SW480 (cell line): Measurements from ENCODE around the gene ZNF385B.

Experiments
- DNase-seq: peaks from one replicate; pipeline ENCODE4 v3.0.0-alpha.2; 2016; ENCODE audit warnings: low spot score

Gene ZNF385B

DNA sequence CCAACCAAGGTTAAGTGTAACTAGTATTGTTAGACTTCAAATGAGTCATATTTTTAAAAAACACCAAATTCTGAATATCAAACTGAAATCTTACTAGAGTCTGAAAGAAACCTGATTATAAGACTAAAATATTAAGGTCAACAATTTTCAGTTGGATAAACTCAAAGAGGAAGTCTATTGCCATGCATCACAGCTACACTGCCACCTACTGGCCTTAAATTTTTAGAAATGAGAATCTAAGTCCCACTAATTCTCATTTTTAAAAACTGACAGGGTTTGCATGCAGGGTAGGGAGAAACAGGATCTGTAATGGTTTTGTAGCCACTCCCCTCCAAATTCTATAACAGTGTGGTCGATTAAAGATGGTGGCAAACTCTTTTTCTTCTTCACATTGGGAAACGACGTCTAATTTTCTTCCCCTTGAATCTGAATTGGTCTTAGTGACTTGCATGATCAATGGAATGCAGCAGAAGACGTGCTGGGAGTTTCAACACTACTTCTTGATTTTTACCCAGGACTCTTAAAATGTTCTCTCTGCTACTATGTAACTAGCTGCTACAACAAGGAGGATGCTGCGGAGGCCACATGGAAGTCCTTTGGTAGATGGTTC, 420.7 kb downstream of the ZNF385B start:
- peak; percentile 35 for DNase-seq

DNA sequence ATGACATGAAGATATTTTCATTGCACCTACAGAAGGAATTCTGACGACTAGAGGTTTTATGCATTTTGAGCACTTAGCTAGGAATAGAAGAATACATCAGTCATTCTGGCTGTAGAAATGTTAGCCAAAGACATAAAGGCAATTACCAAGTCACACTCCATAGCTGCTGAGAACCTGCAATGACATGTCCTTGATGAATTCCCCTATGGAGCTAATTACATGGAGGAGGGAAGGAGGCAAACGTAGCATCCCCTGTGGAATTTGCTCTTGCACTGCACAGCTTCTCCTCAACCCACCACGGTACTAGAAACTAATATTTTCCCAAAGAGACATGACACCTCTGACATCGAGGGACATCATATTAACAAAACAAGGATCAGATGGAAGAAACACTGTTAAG, 422.8 kb downstream of the ZNF385B start:
- DNase-seq = no peak

DNA sequence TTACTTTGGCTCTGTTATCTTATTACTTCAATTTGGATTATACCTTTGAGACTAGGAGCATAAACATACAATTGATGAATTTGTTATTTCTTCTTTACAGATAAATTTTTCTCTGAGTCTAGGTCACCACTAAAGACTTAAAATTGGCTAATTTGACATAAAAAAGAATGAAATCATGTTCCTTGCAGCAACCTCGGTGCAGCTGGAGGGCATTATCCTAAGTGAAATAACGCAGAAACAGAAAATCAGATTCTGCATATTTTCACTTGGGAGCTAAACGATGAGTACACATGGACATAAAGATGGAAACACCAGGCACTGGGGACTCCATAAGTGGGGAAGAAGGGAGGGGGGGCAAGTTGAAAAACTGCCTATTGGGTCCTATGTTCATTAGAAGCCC, 424.0 kb downstream of the ZNF385B start:
- DNase-seq = no peak

DNA sequence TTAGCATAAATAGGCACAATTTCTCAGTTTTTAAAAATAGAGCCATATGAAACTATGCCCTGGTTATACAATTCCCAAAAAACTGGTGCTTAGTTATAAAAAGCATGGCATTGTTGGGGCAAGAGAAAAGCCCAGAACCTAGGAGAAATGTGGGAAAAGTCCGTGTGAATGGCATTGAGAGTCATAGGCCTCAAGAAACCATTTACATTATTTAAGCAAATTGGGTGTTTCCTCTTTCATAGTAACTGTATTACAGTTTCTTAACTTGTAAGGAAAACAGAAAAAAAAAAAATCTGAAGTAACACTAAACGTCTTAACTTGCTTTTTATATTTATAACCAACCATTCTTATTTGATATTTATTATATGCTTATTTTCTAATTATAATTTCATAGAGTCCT, 425.8 kb downstream of the ZNF385B start:
- no peak for DNase-seq

DNA sequence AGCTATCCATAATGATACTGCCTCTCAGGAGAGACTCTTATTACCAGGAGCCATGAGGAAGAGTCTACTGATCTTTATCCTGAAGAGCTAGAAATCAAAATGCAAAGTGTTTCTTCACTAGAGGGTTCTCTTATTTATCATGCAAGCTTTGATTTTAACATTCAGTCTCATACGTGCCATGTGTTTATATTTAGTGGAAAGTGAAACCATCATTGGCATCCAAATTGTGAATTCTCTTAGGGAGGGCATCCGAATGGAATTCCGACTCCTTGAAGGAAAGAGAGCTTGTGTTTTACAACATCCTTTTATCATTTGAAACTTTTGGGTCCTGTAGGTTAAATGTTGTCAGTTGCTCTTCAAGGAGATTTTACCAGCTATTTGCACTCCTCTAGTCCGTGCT, 426.4 kb downstream of the ZNF385B start:
- no peak for DNase-seq

DNA sequence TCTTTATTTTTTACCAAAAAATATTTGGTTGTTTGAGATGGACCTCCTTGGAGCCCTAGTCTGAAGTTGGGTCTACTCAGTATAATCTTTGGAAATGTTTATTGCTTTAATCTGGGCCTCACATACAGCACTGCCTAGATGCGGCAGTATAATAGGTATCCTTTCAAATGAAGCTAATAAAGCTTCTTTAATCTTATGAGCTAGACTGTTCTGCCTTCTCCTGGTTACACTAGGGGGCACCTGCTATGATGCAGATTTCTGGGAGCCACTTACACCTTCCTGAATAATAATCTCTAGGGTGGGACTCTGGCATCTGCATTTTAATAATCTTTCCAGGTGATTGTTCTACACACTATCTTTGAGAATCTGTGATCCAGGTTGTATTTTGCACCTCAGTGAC, 427.1 kb downstream of the ZNF385B start:
- DNase-seq = no peak

DNA sequence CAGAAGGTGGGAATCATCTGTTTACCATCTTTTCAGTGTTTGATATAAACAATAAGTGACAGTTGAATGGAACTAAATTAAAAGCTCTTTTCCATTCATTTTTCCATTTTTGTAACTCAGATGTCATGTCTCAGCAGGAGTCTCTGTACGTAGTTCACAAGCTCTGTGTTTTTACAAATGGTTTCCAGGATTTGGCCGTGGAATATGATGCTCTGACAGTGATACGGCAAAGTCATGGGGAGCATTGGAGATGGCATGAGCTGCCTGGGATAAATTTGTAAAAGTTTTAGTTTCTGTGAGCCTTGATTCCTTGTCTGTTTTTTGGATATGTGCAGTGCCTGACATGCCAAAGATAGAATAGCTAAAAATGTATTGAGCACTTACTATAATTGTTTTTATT, 428.7 kb downstream of the ZNF385B start:
- DNase-seq = no peak

DNA sequence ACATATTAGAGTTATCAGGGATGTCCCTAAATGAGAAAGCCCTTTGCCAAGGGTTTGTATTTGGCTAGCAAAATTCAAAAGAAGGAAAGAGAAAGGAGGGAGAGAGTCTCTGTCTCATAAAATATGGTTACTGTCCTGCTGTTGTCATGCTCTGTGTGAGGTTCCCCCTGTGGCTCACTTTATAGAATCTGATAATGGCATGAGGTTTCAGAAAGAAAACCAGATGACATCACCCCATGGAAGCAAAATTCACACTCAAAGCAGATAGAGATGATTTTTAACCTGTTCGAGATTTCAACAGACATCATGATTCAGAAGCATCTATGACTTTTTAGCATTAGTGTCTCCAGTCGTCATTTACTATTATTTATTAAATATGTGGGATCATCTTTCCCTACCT, 431.8 kb downstream of the ZNF385B start:
- no peak for DNase-seq

DNA sequence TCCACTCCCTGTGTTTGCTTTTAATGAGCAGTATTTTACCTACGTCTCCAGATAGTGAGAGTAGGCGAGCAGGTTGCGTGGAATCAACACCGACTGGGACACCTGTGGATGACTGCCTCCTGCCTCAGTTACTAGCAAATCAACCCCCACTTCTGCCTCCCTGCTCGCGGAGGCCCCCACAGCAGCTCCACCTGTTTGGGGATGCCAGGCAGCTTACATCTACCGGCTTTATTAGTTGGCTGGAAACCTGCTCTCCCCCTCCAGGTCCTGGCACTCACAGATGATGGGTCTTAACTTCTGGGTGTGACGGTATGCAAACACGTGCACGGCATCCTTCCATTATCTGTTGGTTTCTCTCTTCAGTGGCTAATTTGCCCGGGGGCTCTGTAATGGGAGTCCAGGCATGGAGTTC, 432.3 kb downstream of the ZNF385B start:
- no peak for DNase-seq

DNA sequence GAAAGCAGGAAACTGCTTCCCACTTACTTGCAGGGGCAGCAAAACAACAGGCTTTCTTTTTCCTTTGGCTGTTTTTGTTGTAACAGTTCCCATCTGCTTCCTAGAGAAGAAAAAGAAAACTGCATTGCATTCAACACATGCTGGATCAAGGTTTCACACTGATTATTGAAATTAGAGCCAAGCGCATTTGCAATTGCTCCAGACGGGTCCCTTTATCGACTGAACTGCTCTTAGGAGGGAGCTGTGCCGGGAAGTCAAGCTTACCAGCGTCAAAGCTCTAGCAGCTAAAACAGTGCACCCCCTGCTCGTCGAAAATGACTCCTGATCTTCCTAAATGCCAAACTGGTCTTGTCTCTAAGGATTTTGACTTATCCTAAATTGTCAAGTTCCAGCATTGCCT, 432.8 kb downstream of the ZNF385B start:
- DNase-seq = no peak

DNA sequence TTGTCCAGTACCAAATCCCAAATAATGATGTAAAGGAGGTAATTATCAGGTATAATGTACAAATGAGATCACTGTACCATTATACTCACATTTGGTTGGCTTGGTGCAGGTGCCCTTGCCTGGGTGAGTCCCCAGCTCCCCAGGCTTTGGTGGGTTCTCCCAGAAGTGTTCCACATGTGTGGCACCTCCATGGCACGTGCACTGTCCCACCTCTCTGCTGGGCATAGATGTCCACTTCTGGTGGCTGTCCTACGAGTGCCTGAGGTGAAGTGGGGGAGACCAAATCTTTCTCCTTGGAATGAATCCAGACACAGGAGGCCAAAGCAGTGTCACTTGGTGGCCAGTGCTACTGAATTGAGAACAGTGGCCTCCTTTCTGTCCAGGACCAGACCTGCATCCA, 434.3 kb downstream of the ZNF385B start:
- DNase-seq = no peak

DNA sequence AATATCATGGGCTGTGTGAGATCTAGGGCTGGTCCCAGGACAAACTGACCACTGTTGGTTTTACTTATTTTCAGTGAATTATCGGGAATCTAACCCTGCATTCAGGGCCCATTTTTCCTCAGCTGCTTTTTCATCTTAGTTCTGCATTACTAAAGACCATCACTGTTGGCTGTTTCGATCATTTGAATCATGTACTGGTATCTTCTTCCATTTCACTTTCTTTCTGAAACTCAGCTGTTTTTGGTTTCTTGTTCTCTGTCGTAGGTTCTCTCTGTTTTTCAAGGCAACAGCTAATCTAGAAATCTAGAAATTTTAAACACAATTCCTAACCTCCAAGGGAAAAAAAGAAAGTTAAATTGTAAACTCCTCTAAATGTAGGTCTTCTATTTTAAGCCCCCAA, 436.8 kb downstream of the ZNF385B start:
- DNase-seq = no peak

DNA sequence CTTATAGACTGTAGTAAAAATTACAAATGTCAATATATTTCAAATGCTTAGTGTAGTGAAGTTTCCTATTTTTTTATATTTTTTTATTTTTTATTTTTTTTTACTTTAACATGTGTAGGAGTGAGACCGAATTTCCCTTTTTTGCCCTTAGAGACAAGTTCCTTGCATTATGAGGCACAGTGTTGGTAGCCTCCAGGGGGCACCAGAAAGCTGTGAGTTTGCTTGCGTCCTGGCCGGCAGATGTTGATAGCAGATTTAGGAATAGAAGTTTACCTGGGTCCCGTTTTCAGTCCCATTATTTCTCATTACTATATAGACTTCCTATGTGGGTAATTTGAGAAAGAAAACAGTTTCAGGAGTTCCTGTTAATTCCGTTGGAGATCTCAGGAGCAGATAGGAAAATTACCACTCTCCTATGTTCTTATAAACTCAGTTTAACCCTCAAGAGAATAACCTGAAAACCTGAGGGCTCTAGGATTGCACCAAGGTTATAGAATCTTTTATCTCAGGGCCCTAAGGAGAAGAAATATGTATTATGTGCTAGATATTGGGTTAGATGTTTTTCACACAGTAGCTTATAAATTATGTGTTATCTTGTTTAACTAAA, 439.3 kb downstream of the ZNF385B start:
- DNase-seq = peak; percentile 39

DNA sequence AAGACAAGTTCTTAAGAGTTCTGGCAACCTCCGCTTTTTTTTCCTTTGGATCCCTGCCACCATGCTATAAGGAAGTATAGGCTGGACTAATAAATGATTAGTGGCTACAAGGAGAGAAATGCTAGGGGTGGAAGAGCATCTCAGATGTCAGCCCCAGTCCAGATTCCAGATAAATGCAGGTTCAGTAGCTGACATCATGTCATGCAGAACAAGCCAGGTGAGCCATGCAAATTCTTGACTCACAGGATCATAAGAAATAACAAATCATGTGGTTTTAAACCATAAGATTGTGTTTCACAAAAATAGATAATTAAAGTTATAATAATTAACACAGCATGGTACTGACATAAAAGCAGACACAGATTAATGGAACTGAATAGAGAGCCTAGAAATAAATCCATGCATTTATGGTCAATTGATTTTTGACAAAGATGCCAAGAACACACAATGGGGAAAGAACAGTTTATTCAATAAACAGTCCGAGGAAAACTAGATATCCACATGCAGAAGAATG, 443.9 kb downstream of the ZNF385B start:
- no peak for DNase-seq

DNA sequence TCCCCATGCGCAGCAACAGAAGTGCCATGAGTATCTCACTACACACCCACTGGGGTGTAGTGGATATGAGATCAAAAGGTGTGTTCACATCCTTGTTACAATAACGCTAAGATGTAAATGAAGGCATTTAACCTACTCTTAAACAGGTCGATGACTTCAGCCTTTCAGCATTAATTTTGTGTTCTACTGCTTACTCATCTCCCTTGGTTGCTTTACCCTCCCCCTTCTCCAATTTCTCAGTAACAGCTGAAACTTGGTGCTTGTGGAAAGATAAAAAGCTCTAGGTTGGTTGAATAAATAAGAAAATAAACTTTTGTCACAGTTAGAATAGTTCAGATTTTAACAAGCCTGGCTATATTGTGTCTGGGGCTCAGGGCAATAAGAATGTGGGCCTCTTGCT, 449.3 kb downstream of the ZNF385B start:
- no peak for DNase-seq

DNA sequence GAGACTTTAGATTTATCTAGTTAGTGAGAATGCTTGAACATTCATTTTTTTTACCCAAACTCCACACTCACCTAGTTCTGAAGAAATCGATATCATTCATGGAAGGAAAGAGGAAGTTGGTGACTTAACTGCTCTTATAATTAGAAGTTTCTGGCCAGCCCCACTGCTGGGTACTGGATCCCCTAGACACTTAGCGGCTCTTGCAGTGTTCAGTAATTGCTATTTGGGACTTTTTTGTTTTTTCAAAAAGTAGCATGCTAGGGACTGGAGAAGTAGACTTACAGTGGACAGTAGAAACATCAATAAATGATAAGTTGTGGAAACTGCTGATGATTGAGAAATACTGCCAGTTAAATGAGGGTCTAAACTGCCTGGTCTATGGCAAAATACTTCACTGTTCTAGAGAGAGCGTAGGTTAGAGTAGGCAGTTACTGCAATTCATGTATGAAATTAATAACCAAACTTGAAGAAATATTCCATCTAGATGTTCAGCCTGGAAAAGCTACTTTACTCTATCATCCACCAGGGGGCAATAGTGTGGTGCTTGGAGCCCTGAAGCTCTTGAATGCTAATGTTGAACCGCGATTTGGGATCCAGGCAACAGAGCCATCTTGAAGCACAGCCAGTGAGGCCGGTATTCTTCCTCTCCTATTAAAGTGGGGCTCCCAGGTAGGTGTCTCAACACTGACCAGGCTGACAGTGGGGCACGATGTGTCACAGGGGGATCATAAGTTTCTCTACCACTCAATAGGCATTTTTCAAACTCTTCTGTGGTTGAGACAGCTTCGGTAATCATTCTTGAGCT, 450.7 kb downstream of the ZNF385B start:
- peak; percentile 51 for DNase-seq

DNA sequence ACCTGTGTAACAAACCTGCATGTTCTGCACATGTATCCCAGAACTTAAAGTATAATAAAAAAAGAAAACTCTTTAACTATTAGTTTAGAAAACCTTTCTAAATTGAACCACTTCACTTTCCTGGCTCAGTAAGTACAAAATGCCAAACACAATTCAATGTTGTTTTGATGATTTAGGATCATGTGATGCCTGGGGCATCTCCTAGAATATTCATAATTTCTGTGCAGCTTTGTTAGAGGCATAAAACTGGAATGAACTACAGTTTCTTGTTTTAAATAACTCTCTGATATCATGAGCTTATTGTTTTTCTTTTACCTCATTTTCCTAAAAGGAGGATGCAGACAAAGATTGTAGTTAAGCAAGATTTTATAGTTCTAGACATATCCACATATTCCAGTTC, 457.8 kb downstream of the ZNF385B start:
- no peak for DNase-seq

DNA sequence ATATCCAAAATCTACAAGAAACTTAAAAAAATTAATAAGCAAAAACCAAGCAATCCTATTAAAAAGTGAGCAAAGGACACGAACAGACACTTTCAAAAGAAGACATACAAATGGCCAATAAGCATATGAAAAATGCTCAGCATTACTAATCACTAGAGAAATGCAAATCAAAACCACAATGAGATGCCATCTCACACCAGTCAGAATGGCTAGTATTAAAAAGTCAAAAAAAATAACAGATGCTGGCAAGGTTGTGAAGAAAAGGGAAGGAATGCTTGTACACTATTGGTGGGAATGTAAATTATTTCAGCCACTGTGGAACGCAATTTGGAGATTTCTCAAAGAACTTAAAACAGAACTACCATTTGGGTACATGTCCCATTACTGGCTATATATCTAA, 467.9 kb downstream of the ZNF385B start:
- no peak for DNase-seq
